GM12892 (cell line): ENCODE data around the gene CHMP1A. TPM values are rescaled to one million over a fixed set of nuclear protein-coding genes. Genes with fewer than 3 reads are reported as not detected.
"Not testable (repeated sequence)": the region's sequence is repeated elsewhere in the genome, so short reads cannot be mapped to it uniquely, and the experiment has no call there.

ENCODE experiments used
- DNase-seq: peaks from one replicate; pipeline ENCODE4 v3.0.0; 2011; ENCODE audit not compliant: insufficient read length
- FAIRE-seq: peaks from 2 replicates; lab custom pipeline; 2011; peaks lifted over from hg19 to GRCh38; lab: Jason Lieb, UNC
- POLR2A ChIP-seq: IDR thresholded peaks from 2 replicates; pipeline ENCODE4 v1.6.1; 2011; ENCODE audit warnings: low read depth, low read length, control low read depth
- POLR2AphosphoS5 ChIP-seq: IDR thresholded peaks from 2 replicates; pipeline ENCODE4 v1.6.1; 2011; ENCODE audit warnings: low read depth, low read length, control low read depth
- TAF1 ChIP-seq: IDR thresholded peaks from 2 replicates; pipeline ENCODE4 v1.6.1; 2011; ENCODE audit warnings: low read depth, mild to moderate bottlenecking, control low read depth, low read length, borderline replicate concordance
- polyA plus RNA-seq: library from polyadenylated mRNA; unstranded; fragments of >200 nt; gene quantifications from one replicate; pipeline ENCODE4 v1.2.1, GENCODE V29; 2012; ENCODE audit warnings: missing spikeins, inconsistent platforms; ENCODE audit not compliant: missing spikeins

Gene CHMP1A
- 29.3 TPM for polyA plus RNA-seq

- peak; percentile 96 for DNase-seq
- peak; percentile 86 for FAIRE-seq
- TF ChIP-seq POLR2A (peak; percentile 92), TAF1 (peak; percentile 55; the same call in 1 of the 2 replicates), POLR2AphosphoS5 (peak; percentile 91)
Measured at GRCh38 chr16:89657442-89658220, at the start of gene CHMP1A, which contains the start of gene SPATA33. CHMP1A (minus strand) TSS chr16:89657708; CDS start chr16:89657588, 120 bp downstream. SPATA33 (plus strand) TSS chr16:89657836; CDS start chr16:89657912, 76 bp downstream.

- no peak for FAIRE-seq
- TF ChIP-seq POLR2AphosphoS5 (no peak), POLR2A (no peak), TAF1 (no peak)
- DNase-seq, result no peak
Measured at GRCh38 chr16:89706518-89707260, 49.2 kb upstream of the CHMP1A start.

- FAIRE-seq (no peak), DNase-seq (no peak)
- TF ChIP-seq POLR2AphosphoS5, result no peak
- no peak for TF ChIP-seq TAF1
- TF ChIP-seq POLR2A, result no peak
Measured at GRCh38 chr16:89705006-89705405, 47.5 kb upstream of the CHMP1A start.

- FAIRE-seq (no peak), DNase-seq (no peak)
- no peak for TF ChIP-seq POLR2A
- no peak for TF ChIP-seq POLR2AphosphoS5
- no peak for TF ChIP-seq TAF1
Measured at GRCh38 chr16:89704281-89704680, 46.8 kb upstream of the CHMP1A start.

- TF ChIP-seq POLR2A (peak; percentile 46; the same call in 1 of the 2 replicates), TAF1 (no peak)
- FAIRE-seq, result peak; percentile 99
- DNase-seq, result peak; percentile 98
Measured at GRCh38 chr16:89701425-89702406, 44.2 kb upstream of the CHMP1A start, which contains the start of gene SPATA2L. SPATA2L (minus strand) TSS chr16:89701705; CDS start chr16:89701232, 473 bp downstream.

- DNase-seq (no peak), FAIRE-seq (peak; percentile 82)
- TF ChIP-seq POLR2AphosphoS5, result no peak
- TF ChIP-seq POLR2A, result no peak
- TF ChIP-seq TAF1, result no peak
Measured at GRCh38 chr16:89700649-89701424, 43.3 kb upstream of the CHMP1A start.

- DNase-seq (peak; percentile 96), FAIRE-seq (peak; percentile 97)
- TF ChIP-seq POLR2A (no peak), TAF1 (no peak), POLR2AphosphoS5 (no peak)
Measured at GRCh38 chr16:89700100-89700648, 42.7 kb upstream of the CHMP1A start.

- not testable (repeated sequence) for FAIRE-seq
Measured at GRCh38 chr16:89699629-89700099, 42.2 kb upstream of the CHMP1A start.

GRCh38 chr16:89698717-89699116 lies 41.2 kb upstream of the CHMP1A start:
- FAIRE-seq, result not testable (repeated sequence)

More at GRCh38 chr16:89699629-89700099, 42.2 kb upstream of the CHMP1A start:
- not testable (repeated sequence) for DNase-seq

More at GRCh38 chr16:89698717-89699116, 41.2 kb upstream of the CHMP1A start:
- DNase-seq, result not testable (repeated sequence)
